ENCODE data around the gene RPTOR.

Gene RPTOR

DNA sequence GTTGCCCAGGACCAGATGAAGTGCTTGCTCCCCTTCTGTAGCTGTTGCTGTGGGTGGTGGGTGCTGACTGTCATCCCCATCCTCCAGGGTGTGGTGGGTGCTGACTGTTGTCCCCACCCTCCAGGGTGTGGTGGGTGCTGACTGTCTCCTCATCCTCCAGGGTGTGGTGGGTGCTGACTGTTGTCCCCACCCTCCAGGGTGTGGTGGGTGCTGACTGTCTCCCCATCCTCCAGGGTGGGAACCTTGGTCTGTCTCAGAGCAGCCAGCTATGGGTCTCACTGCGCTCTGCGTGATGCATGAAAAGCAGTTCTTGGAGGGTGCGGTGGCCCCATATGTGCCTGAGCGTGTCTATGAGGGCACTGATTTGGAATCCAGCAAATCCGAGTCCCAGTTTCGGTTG lies 163.8 kb downstream of the RPTOR start:
- no peak for FAIRE-seq
- TF ChIP-seq POLR2A (IDR thresholded peaks at IDR 0.05; ENCODE audit: low read depth, low read length) (no peak), POLR2AphosphoS5 (IDR thresholded peaks at IDR 0.05; ENCODE audit: low read depth, low read length) (no peak), POU2F2 (IDR thresholded peaks at IDR 0.05; ENCODE audit: low read depth, low read length) (no peak), TAF1 (IDR thresholded peaks at IDR 0.05; ENCODE audit: low read depth, low read length) (no peak), PAX5 (IDR thresholded peaks at IDR 0.05; ENCODE audit: insufficient read depth, low read length, severe bottlenecking) (no peak), SPI1 (IDR thresholded peaks at IDR 0.05; ENCODE audit: low read depth, low read length) (no peak)
- no peak for DNase-seq (ENCODE audit: insufficient read length, low spot score)

DNA sequence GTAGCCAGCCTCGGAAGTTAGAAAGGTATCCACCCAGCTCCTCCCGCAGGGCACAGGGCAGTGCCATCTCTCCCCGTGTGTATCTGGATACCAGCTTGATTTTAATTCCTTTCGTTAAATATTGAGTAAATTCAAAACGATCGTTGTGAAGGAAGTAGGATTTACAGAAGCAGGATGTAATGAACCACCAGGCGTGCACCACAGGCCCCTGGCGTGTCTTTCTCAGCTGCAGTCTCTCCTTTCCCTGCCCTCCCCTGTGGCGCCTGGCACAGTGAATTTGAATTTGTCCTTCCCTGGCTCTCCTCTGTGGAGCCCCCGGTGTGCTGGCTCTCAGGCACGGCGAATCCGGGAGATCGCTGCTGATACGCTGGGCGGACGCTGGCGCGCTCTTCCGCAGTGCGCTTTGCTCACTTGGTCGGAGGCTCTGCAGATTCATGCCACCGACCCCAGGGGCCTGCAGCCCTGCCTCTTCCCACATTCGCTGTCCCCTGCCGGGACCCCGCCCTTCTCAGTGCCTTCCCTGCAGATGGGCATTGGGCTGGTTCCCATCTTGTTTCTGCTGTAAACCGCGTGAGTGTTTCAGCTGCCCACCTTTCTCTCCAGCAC lies 164.6 kb downstream of the RPTOR start:
- FAIRE-seq: no peak

DNA sequence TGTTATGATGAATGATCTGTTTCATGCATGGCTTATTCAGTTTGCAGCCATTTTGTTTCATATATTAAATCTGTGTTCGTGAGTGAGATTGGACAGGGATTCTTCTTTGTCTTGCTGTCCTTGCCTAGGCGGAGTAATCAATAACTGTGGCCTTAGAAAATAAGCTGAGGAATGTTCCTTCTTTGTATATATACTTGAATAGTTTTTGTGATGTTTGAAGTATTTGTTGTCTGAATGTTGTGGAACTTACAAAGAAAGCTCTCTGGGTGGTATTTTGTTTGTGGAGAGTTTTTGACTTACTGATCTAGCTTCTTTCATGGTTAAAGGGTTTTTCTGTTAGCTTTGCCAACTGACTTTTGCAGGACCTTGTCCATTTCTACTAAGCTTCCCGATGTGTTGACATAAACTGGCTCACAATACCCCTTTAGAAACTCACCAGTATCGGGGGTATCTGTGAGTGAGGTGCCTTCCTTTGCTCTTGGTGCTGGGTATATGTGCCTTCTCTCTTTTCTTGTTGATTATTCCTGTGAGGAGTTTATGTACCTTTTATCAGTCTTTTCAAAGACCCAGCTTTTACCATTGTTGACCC lies 166.2 kb downstream of the RPTOR start:
- FAIRE-seq: no peak

More for the DNA sequence above, 164.6 kb downstream of the RPTOR start:
- no peak for TF ChIP-seq POU2F2 (IDR thresholded peaks at IDR 0.05; ENCODE audit: low read depth, low read length)
- TF ChIP-seq PAX5 (IDR thresholded peaks at IDR 0.05; ENCODE audit: insufficient read depth, low read length, severe bottlenecking): no peak
- TF ChIP-seq POLR2A (IDR thresholded peaks at IDR 0.05; ENCODE audit: low read depth, low read length): no peak
- no peak for TF ChIP-seq SPI1 (IDR thresholded peaks at IDR 0.05; ENCODE audit: low read depth, low read length)
- TF ChIP-seq TAF1 (IDR thresholded peaks at IDR 0.05; ENCODE audit: low read depth, low read length): no peak
- no peak for TF ChIP-seq POLR2AphosphoS5 (IDR thresholded peaks at IDR 0.05; ENCODE audit: low read depth, low read length)
- DNase-seq (ENCODE audit: insufficient read length, low spot score): no peak

DNA sequence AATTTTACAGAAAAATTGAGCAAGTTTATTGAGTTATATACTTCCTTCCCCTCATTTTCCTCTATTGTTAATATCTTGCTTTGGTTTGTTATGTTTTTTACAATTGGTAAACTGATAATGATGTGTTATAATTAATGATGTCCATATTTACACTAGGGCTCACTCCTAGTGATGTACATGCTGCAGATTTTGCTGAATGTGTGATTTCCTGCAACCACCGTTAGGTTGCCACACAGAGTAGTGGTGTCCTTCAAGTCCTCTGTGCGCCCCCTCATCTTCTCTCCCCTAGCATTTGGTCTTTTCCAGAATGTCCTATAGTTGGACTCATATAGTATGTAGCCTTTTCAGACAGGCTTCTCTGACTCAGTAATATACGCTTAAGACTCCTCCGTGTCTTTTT lies 167.5 kb downstream of the RPTOR start:
- no peak for FAIRE-seq
- DNase-seq (ENCODE audit: insufficient read length, low spot score): no peak
- TF ChIP-seq POLR2AphosphoS5 (IDR thresholded peaks at IDR 0.05; ENCODE audit: low read depth, low read length): no peak
- TF ChIP-seq PAX5 (IDR thresholded peaks at IDR 0.05; ENCODE audit: insufficient read depth, low read length, severe bottlenecking): no peak
- TF ChIP-seq SPI1 (IDR thresholded peaks at IDR 0.05; ENCODE audit: low read depth, low read length): no peak
- no peak for TF ChIP-seq POLR2A (IDR thresholded peaks at IDR 0.05; ENCODE audit: low read depth, low read length)
- TF ChIP-seq TAF1 (IDR thresholded peaks at IDR 0.05; ENCODE audit: low read depth, low read length): no peak
- no peak for TF ChIP-seq POU2F2 (IDR thresholded peaks at IDR 0.05; ENCODE audit: low read depth, low read length)

More for the DNA sequence above, 166.2 kb downstream of the RPTOR start:
- no peak for DNase-seq (ENCODE audit: insufficient read length, low spot score)
- TF ChIP-seq POU2F2 (IDR thresholded peaks at IDR 0.05; ENCODE audit: low read depth, low read length) (no peak), TAF1 (IDR thresholded peaks at IDR 0.05; ENCODE audit: low read depth, low read length) (no peak), POLR2A (IDR thresholded peaks at IDR 0.05; ENCODE audit: low read depth, low read length) (no peak), POLR2AphosphoS5 (IDR thresholded peaks at IDR 0.05; ENCODE audit: low read depth, low read length) (no peak), SPI1 (IDR thresholded peaks at IDR 0.05; ENCODE audit: low read depth, low read length) (no peak), PAX5 (IDR thresholded peaks at IDR 0.05; ENCODE audit: insufficient read depth, low read length, severe bottlenecking) (no peak)

DNA sequence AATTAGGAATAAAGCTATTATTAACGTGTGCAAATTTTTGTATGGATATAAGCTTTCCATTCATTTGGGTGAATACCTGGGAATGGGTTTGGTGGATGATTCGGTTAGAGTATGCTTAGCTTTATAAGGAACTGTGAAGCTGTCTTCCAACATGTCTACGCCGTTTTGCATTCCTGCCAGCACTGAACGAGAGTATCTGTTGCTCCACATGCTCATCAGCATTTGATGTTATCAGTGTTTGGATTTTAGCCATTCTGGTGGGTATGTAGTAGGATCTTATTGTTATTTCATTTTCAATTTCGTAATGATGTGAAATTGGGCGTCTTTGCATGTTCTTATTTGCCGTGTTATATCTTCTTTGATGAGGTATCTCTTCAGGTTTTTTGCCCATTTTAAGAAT lies 168.0 kb downstream of the RPTOR start:
- TF ChIP-seq SPI1 (IDR thresholded peaks at IDR 0.05; ENCODE audit: low read depth, low read length): no peak
- DNase-seq (ENCODE audit: insufficient read length, low spot score) (no peak), FAIRE-seq (no peak)

DNA sequence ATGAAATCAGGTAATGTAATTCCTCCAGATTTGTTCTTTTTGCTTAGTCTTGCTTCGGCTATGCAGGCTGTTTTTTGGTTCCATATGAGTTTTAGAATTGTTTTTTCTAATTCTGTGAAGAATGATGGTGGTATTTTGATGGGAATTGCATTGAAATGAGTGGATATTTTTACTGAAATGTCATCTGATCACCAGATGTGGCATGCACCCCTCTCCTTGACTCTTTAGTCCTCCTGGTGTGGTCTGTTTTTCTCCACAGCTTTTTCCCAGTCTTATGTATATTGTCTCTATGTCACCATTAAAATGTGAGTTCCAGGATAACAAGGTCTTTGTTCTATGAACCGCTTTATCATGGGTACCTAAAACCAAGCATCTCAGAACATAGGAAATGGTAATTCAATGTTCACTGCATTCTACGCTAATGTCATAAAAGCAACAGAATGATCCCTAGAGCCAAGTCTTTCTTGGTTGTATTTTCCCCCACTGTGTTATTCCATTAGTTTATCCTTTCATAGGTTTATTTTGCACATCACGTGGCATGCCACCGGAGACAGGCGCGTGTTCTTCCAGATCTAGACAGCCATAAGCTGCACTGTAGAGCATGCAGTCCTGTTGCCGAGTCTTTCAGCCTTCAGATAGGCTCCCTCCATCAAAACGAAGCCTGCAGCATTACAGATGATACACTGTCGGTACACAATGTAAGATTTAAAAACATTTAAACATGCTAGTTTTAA lies 172.5 kb downstream of the RPTOR start:
- FAIRE-seq (no peak), DNase-seq (ENCODE audit: insufficient read length, low spot score) (no peak)
- TF ChIP-seq POU2F2 (IDR thresholded peaks at IDR 0.05; ENCODE audit: low read depth, low read length): no peak
- no peak for TF ChIP-seq POLR2A (IDR thresholded peaks at IDR 0.05; ENCODE audit: low read depth, low read length)
- no peak for TF ChIP-seq SPI1 (IDR thresholded peaks at IDR 0.05; ENCODE audit: low read depth, low read length)
- TF ChIP-seq TAF1 (IDR thresholded peaks at IDR 0.05; ENCODE audit: low read depth, low read length): no peak
- no peak for TF ChIP-seq POLR2AphosphoS5 (IDR thresholded peaks at IDR 0.05; ENCODE audit: low read depth, low read length)
- no peak for TF ChIP-seq PAX5 (IDR thresholded peaks at IDR 0.05; ENCODE audit: insufficient read depth, low read length, severe bottlenecking)

DNA sequence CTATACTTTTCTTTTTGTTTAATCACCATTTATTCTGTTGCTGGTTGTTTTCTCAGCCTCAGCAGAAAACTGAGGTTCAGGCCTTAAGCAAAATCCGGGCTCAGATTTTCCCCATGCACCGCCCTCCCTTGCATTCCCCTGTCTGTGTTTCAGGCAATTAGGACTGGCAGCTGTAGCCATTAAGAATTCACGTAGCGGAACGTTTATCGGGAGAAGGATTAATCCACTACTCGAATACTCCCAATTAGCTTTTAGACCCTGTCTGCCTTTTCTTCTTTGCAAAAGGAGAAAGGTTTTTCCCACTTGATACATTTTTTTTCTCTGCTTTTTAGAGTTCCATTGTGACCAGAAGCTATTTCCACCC lies 173.1 kb downstream of the RPTOR start:
- FAIRE-seq (no peak), DNase-seq (ENCODE audit: insufficient read length, low spot score) (no peak)
- TF ChIP-seq TAF1 (IDR thresholded peaks at IDR 0.05; ENCODE audit: low read depth, low read length) (no peak), POU2F2 (IDR thresholded peaks at IDR 0.05; ENCODE audit: low read depth, low read length) (no peak), PAX5 (IDR thresholded peaks at IDR 0.05; ENCODE audit: insufficient read depth, low read length, severe bottlenecking) (no peak), SPI1 (IDR thresholded peaks at IDR 0.05; ENCODE audit: low read depth, low read length) (no peak)

DNA sequence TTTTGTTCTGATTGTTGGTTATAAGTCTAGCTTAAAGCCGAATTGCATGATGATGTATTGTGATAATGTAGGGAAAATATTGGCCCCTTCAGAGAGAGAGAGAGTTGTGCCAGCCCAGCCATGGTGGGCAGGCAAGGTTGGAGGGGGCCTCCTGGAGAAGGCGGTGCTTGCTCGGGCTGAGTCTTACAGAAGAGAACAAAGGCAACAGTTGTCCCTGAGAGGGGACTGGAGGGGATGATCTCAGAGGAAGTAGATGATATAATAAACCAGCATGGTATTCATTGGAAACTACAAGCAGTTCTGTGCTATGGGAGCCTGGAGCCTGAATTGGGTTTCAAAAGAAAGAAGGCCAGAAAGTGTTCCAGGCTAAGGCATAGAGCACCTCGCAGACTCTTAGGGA lies 173.8 kb downstream of the RPTOR start:
- TF ChIP-seq POLR2A (IDR thresholded peaks at IDR 0.05; ENCODE audit: low read depth, low read length) (no peak), PAX5 (IDR thresholded peaks at IDR 0.05; ENCODE audit: insufficient read depth, low read length, severe bottlenecking) (no peak), POLR2AphosphoS5 (IDR thresholded peaks at IDR 0.05; ENCODE audit: low read depth, low read length) (no peak), POU2F2 (IDR thresholded peaks at IDR 0.05; ENCODE audit: low read depth, low read length) (no peak), SPI1 (IDR thresholded peaks at IDR 0.05; ENCODE audit: low read depth, low read length) (no peak)
- DNase-seq (ENCODE audit: insufficient read length, low spot score) (no peak), FAIRE-seq (no peak)

DNA sequence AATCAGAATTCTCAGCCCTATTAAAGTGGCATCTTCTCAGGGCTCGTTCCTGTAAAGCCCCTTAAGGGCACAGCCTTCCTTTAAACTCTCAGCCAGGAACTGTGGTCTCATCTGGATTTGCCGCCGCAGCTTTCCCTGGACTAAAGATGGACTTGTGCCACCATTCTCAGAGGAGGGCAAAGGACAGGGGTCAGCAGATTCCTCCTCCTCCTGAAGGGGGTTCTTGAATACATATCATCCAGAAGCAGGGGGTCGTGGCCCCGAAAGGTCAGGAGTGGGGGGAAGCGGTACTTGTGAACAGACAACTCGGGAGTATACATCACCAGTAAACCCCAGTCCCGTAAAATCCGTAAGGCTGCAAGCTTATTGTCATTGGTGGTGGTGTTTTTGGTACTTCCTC lies 174.8 kb downstream of the RPTOR start:
- DNase-seq (ENCODE audit: insufficient read length, low spot score) (no peak), FAIRE-seq (no peak)
- TF ChIP-seq TAF1 (IDR thresholded peaks at IDR 0.05; ENCODE audit: low read depth, low read length) (no peak), POLR2A (IDR thresholded peaks at IDR 0.05; ENCODE audit: low read depth, low read length) (no peak), POU2F2 (IDR thresholded peaks at IDR 0.05; ENCODE audit: low read depth, low read length) (no peak), SPI1 (IDR thresholded peaks at IDR 0.05; ENCODE audit: low read depth, low read length) (no peak), POLR2AphosphoS5 (IDR thresholded peaks at IDR 0.05; ENCODE audit: low read depth, low read length) (no peak), PAX5 (IDR thresholded peaks at IDR 0.05; ENCODE audit: insufficient read depth, low read length, severe bottlenecking) (no peak)

Data from GM12891 (cell line).